Heart right ventricle (tissue), 16 donors: ENCODE data around the gene SEPTIN2. TPM values are rescaled to one million over a fixed set of nuclear protein-coding genes. Genes with fewer than 3 reads are reported as not detected.
A peak's percentile ranks its signal among the peaks of the same experiment; 100 is the strongest.

Experiments
- ATAC-seq, 8 donors: fragments of 200-7000 bp; cut with Tn5 transposase; one replicate each; pipeline ENCODE4 v1.9.1; 2020; ENCODE audit warnings: mild to moderate bottlenecking in 8 of 8, moderate library complexity in 8 of 8, moderate number of reproducible peaks in 1 of 8
- DNase-seq, 2 donors: peaks; one replicate each; pipeline ENCODE4 v3.0.0-alpha.2; 2020
- H3K27ac ChIP-seq, 10 donors: fragments of 200-600 bp; sonication (generic) in 2 of 10; one replicate each; pipeline versions ENCODE4 v1.5.0 to v1.8.0; 2020 to 2022; ENCODE audit warnings: mild to moderate bottlenecking in 3 of 10
- H3K27me3 ChIP-seq, 7 donors: fragments of 200-600 bp; one replicate each; pipeline ENCODE4 v1.8.0; 2021 to 2022; ENCODE audit warnings: mild to moderate bottlenecking in 2 of 7
- H3K36me3 ChIP-seq, 9 donors: fragments of 200-600 bp; sonication (generic) in 1 of 9; one replicate each; pipeline versions ENCODE4 v1.5.0 to v1.8.0; 2020 to 2022; ENCODE audit warnings: mild to moderate bottlenecking in 2 of 9
- H3K4me1 ChIP-seq, 9 donors: fragments of 200-600 bp; sonication (generic) in 1 of 9; one replicate each; pipeline versions ENCODE4 v1.5.0 to v1.8.0; 2020 to 2022; ENCODE audit warnings: mild to moderate bottlenecking in 4 of 9
- H3K4me3 ChIP-seq, 10 donors: fragments of 200-600 bp; sonication (generic) in 2 of 10; one replicate each; pipeline versions ENCODE4 v1.5.0 to v1.8.0; 2020 to 2022; ENCODE audit warnings: mild to moderate bottlenecking in 7 of 10, moderate library complexity in 2 of 10
- H3K9me3 ChIP-seq, 11 donors: fragments of 200-600 bp in 10 of 11; sonication (generic) in 2 of 11; one replicate each; pipeline versions ENCODE4 v1.5.0 to v1.8.0; 2013 to 2022; ENCODE audit warnings: mild to moderate bottlenecking in 2 of 11, control low read depth in 1 of 11, moderate library complexity in 1 of 11
- WGBS, 2 donors: extraction: QIAGEN DNeasy Blood & Tissue Kit; methylation state at CpG; one replicate each; pipeline ENCODE4 v1.1.7; 2013; ENCODE audit warnings: inconsistent platforms in 1 of 2; 5-methylcytosine and 5-hydroxymethylcytosine counted together
- intact Hi-C, 10 donors: fragments of 100-400 bp; cut with DNase I; formaldehyde crosslinking; loops; one replicate each; pipeline versions ENCODE4 v1.11.1 to v1.14.2; 2022
- polyA plus RNA-seq, 2 donors: library from polyadenylated mRNA; stranded (reverse); fragments of 200-250 nt; gene quantifications; one replicate each; pipeline ENCODE4 v1.2.3, GENCODE V29; 2013
- total RNA-seq, 10 donors: library from RNA; stranded (reverse); fragmentation: NEBNext Ultra II Directional in 3 of 10; extraction: Animal tissue kit (Norgen Biotek cat#: 25700) in 3 of 10; gene quantifications; one replicate each; pipeline versions ENCODE4 v1.2.1 to v1.2.4, GENCODE V29; 2021 to 2023
- TF ChIP-seq, protein P1 (sequence below), 9 donors: fragments of 200-600 bp; sonication (generic) in 2 of 9; IDR thresholded peaks; one replicate each; pipeline versions ENCODE4 v1.5.0 to v1.8.0; 2021 to 2022; ENCODE audit warnings: antibody characterized with exemption in 9 of 9, mild to moderate bottlenecking in 5 of 9, moderate library complexity in 1 of 9
- donor health status: Arrhythmogenic right ventricular cardiomyopathy.
- donor health status: ischemic (EF 13 %, LVEDD 7.1; RV severe dilation, severe dysfunction).
- donor health status: healthy with polysubstance abuse.
- donor health status: DM: no; HTN: yes; CAD: no.
- donor health status: DM: no; HTN: no; CAD: no.
- donor health status: ischemic (EF 25% LVEDD 6.9; RV normal size, moderate dysfunction).
- donor health status: ischemic (EF 25% LVEDD 5.7; RV mildly dilated, moderate dysfunction).
- donor health status: healthy.
- donor health status: DM: yes; HTN: yes; CAD: no.
- donor health status: Ischemic cardiomyopathy.
- donor health status: ischemic (EF 35%, LVEDD 5.7; RV mildly dilated, moderate dysfunction).
- donor health status: nonischemic (EF 11% LVEDD 7.7; RV severe dilation, severe dysfunction).
- donor health status: DM: yes; HTN: yes; CAD: no.
- donor health status: PGD.
- donor health status: ischemic (EF 29% LVEDD 5.4; RV normal size, mild dysfunction).
- donor health status: nonischemic (EF 23%, LVEDD 6.1; RV moderate dilation, normal function).

The SEPTIN2 gene
- total and polyA plus RNA-seq, 12 donors = 100 to 249 (median 188) TPM

DNA sequence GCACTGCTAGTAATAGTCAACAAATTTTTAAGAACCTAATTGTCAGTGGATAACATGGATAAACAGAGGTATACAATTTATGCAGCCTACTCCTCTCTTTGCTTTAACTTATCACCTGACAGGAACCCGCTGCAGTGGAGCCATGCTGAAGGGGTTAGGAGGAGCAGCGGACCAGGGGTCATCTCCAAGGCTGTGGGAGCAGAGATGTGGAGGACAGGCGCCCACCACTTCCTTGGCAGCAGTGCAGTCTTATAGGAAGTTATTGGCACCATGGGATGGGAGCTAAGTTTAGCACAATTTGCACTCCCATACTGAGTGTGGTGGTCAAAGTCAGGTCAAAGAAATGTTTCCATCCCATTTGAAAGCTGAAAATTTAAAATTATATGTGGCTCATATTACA lies 35.9 kb upstream of the SEPTIN2 start:
- Histone ChIP-seq H3K4me1 (peaks cover 0 to 18% (median 11%) of the 10 kb centered on the region in 9 donors), H3K27ac (no peak overlapping the region), H3K9me3 (peaks cover 0 to 10% (median 0%) of the 10 kb centered on the region in 11 donors), H3K36me3 (peaks cover 0 to 5% (median 0%) of the 10 kb centered on the region in 9 donors), H3K4me3 (no peak overlapping the region), H3K27me3 (no peaks in the 10 kb centered on the region)
- intact Hi-C loops = no loop called here
- TF ChIP-seq, protein P1, sequence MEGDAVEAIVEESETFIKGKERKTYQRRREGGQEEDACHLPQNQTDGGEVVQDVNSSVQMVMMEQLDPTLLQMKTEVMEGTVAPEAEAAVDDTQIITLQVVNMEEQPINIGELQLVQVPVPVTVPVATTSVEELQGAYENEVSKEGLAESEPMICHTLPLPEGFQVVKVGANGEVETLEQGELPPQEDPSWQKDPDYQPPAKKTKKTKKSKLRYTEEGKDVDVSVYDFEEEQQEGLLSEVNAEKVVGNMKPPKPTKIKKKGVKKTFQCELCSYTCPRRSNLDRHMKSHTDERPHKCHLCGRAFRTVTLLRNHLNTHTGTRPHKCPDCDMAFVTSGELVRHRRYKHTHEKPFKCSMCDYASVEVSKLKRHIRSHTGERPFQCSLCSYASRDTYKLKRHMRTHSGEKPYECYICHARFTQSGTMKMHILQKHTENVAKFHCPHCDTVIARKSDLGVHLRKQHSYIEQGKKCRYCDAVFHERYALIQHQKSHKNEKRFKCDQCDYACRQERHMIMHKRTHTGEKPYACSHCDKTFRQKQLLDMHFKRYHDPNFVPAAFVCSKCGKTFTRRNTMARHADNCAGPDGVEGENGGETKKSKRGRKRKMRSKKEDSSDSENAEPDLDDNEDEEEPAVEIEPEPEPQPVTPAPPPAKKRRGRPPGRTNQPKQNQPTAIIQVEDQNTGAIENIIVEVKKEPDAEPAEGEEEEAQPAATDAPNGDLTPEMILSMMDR (IDR thresholded peaks at IDR 0.05) = no peak
- 68 to 74% methylated on average over 3 of the region's 3 CpGs for WGBS, 2 donors
- DNase-seq = no peak
- peak in 2 of 8 donors; percentile 51 to 61 for ATAC-seq

DNA sequence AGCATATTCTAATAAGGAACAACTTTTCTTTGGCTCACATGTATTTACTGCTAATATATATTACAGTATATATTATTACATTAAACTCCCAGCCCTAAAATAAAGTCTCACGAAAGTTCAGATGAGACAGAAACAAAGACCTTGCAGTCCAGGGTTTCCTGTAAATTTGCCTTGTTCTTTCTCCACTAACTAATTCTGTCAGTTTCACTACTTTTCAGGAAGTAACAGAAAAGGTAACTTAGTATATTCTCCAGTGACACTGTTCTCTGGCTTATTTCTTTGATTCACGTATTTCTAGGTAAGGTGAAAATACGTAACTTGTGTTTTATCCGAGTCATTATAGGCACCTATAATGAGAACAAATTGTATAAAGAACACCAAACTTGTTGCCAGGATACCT lies 35.4 kb upstream of the SEPTIN2 start:
- 84 to 94% methylated on average over 4 of the region's 4 CpGs for WGBS, 2 donors
- intact Hi-C loops = no loop called here
- ATAC-seq = no peak

DNA sequence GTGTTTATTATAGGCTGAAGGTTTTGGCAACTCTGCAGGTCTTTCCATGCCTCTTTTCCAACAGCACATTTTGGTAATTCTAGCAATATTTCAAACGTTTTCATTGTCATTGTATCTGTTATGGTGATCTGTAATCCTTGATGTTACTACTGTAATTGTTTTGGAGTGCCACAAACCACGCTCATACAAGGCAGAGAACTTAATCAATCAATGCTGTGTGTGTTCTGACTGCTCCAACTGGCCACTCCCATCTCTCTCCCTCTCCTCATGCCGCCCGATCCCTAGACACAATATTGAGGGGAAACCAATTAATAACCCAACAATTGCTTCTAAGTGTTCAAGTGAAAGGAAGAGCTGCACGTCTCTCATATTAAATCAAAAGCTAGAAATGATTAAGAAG lies 33.2 kb upstream of the SEPTIN2 start:
- Histone ChIP-seq H3K36me3 (peaks cover 0 to 17% (median 0%) of the 10 kb centered on the region in 9 donors), H3K27me3 (no peaks in the 10 kb centered on the region), H3K4me3 (no peak overlapping the region), H3K9me3 (no peaks in the 10 kb centered on the region), H3K27ac (no peak overlapping the region), H3K4me1 (peaks cover 0 to 19% (median 11%) of the 10 kb centered on the region in 9 donors)
- TF ChIP-seq, protein P1 (IDR thresholded peaks at IDR 0.05) = no peak
- intact Hi-C loops = no loop called here
- 79 to 80% methylated on average over 5 of the region's 5 CpGs for WGBS, 2 donors
- ATAC-seq (no peak), DNase-seq (no peak)

More for the DNA sequence above, 35.4 kb upstream of the SEPTIN2 start:
- no peak overlapping the region for H3K4me3 ChIP-seq
- no peak overlapping the region for H3K27ac ChIP-seq
- H3K36me3 ChIP-seq = peaks cover 0 to 10% (median 0%) of the 10 kb centered on the region in 9 donors
- DNase-seq = no peak
- peaks cover 0 to 9% (median 0%) of the 10 kb centered on the region in 11 donors for H3K9me3 ChIP-seq
- peaks cover 0 to 19% (median 11%) of the 10 kb centered on the region in 9 donors for H3K4me1 ChIP-seq
- TF ChIP-seq, protein P1 (IDR thresholded peaks at IDR 0.05) = no peak
- no peaks in the 10 kb centered on the region for H3K27me3 ChIP-seq

DNA sequence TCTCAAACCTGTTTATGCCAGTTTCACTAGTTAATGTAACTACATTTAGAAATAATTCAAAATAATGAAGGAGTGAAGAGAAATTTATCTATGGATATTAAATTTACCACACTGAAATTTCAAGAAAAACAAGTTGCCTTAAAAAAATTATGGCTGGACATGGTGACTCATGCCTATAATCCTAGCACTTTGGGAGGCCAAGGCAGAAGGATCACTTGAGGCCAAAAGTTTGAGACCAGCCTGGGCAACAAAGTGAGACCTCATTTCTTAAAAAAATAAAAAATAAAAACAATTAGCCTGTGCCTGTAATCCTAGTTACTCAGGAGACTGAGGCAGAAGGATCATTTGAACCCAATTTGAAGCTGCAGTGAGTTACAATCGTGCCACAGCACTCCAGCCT lies 30.1 kb upstream of the SEPTIN2 start:
- no peak overlapping the region for H3K4me3 ChIP-seq
- no peak overlapping the region for H3K27ac ChIP-seq
- no peak for DNase-seq
- intact Hi-C loops = no loop called here
- TF ChIP-seq, protein P1 (IDR thresholded peaks at IDR 0.05) = no peak
- H3K27me3 ChIP-seq = no peaks in the 10 kb centered on the region
- no peaks in the 10 kb centered on the region for H3K9me3 ChIP-seq
- peaks cover 0 to 25% (median 0%) of the 10 kb centered on the region in 9 donors for H3K36me3 ChIP-seq
- 98 to 100% methylated on average over 1 of the region's 1 CpG for whole genome bisulfite sequencing, 2 donors
- peaks cover 0 to 25% (median 22%) of the 10 kb centered on the region in 9 donors for H3K4me1 ChIP-seq
- ATAC-seq = no peak
